Measurements from ENCODE around the gene IL18RAP. TPM values are rescaled to one million over a fixed set of nuclear protein-coding genes. Genes with fewer than 3 reads are reported as not detected.

IL18RAP gene
- total RNA-seq, 1 experiment from 2014 or later = not detected

GRCh38 chr2:102484310-102485061 is 61.5 kb downstream of the IL18RAP start:
- Histone ChIP-seq H3K27me3 (replicated peaks; ENCODE audit: insufficient read depth, low read depth, low read length, poor library complexity) (no peaks in the 10 kb centered on the region), H3K27ac (ENCODE audit: low read depth, low read length, poor library complexity, severe bottlenecking) (no peak overlapping the region), H3K4me1 (ENCODE audit: insufficient read depth, low read length, poor library complexity, severe bottlenecking) (no peaks in the 10 kb centered on the region), H3K4me3 (ENCODE audit: low read depth, low read length, poor library complexity, severe bottlenecking) (no peak overlapping the region), H3K9me3 (ENCODE audit: low read depth, low read length, poor library complexity, severe bottlenecking) (no peaks in the 10 kb centered on the region), H3K36me3 (ENCODE audit: insufficient read depth, low read length, poor library complexity, severe bottlenecking) (no peaks in the 10 kb centered on the region)
- POLR2A ChIA-PET (ENCODE audit: low non-redundant PET) = no interaction called here
- no TSS peak for BruUV-seq (replicated peaks)
- CTCF ChIA-PET = no interaction called here
- TF ChIP-seq, protein P1, sequence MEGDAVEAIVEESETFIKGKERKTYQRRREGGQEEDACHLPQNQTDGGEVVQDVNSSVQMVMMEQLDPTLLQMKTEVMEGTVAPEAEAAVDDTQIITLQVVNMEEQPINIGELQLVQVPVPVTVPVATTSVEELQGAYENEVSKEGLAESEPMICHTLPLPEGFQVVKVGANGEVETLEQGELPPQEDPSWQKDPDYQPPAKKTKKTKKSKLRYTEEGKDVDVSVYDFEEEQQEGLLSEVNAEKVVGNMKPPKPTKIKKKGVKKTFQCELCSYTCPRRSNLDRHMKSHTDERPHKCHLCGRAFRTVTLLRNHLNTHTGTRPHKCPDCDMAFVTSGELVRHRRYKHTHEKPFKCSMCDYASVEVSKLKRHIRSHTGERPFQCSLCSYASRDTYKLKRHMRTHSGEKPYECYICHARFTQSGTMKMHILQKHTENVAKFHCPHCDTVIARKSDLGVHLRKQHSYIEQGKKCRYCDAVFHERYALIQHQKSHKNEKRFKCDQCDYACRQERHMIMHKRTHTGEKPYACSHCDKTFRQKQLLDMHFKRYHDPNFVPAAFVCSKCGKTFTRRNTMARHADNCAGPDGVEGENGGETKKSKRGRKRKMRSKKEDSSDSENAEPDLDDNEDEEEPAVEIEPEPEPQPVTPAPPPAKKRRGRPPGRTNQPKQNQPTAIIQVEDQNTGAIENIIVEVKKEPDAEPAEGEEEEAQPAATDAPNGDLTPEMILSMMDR (conservative IDR thresholded peaks at IDR 0.05; ENCODE audit: low read depth, low read length) = no peak
- no peak for TF ChIP-seq EZH2 (IDR thresholded peaks at IDR 0.05; ENCODE audit: borderline replicate concordance, low read depth, low read length, poor library complexity, severe bottlenecking)
- no peak for DNase-seq (ENCODE audit: low spot score)
- intact Hi-C loops (cut with micrococcal nuclease; ENCODE audit: unreplicated experiment) = no loop called here

GRCh38 chr2:102485147-102485785 is 62.3 kb downstream of the IL18RAP start:
- Histone ChIP-seq H3K4me1 (ENCODE audit: insufficient read depth, low read length, poor library complexity, severe bottlenecking) (no peaks in the 10 kb centered on the region), H3K36me3 (ENCODE audit: insufficient read depth, low read length, poor library complexity, severe bottlenecking) (no peaks in the 10 kb centered on the region), H3K9me3 (ENCODE audit: low read depth, low read length, poor library complexity, severe bottlenecking) (no peaks in the 10 kb centered on the region), H3K4me3 (ENCODE audit: low read depth, low read length, poor library complexity, severe bottlenecking) (no peak overlapping the region), H3K27me3 (replicated peaks; ENCODE audit: insufficient read depth, low read depth, low read length, poor library complexity) (no peaks in the 10 kb centered on the region), H3K27ac (ENCODE audit: low read depth, low read length, poor library complexity, severe bottlenecking) (no peak overlapping the region)
- no TSS peak for BruUV-seq (replicated peaks)
- POLR2A ChIA-PET (ENCODE audit: low non-redundant PET) = no interaction called here
- intact Hi-C loops (cut with micrococcal nuclease; ENCODE audit: unreplicated experiment) = no loop called here
- no peak for TF ChIP-seq EZH2 (IDR thresholded peaks at IDR 0.05; ENCODE audit: borderline replicate concordance, low read depth, low read length, poor library complexity, severe bottlenecking)
- TF ChIP-seq, protein P1 (conservative IDR thresholded peaks at IDR 0.05; ENCODE audit: low read depth, low read length) = no peak
- no peak for DNase-seq (ENCODE audit: low spot score)
- CTCF ChIA-PET = no interaction called here

GRCh38 chr2:102486941-102487702 is 64.2 kb downstream of the IL18RAP start:
- Histone ChIP-seq H3K4me1 (ENCODE audit: insufficient read depth, low read length, poor library complexity, severe bottlenecking) (no peaks in the 10 kb centered on the region), H3K27me3 (replicated peaks; ENCODE audit: insufficient read depth, low read depth, low read length, poor library complexity) (no peaks in the 10 kb centered on the region), H3K36me3 (ENCODE audit: insufficient read depth, low read length, poor library complexity, severe bottlenecking) (no peaks in the 10 kb centered on the region), H3K27ac (ENCODE audit: low read depth, low read length, poor library complexity, severe bottlenecking) (no peak overlapping the region), H3K9me3 (ENCODE audit: low read depth, low read length, poor library complexity, severe bottlenecking) (no peaks in the 10 kb centered on the region), H3K4me3 (ENCODE audit: low read depth, low read length, poor library complexity, severe bottlenecking) (no peak overlapping the region)
- ChIA-PET CTCF (no interaction called here), POLR2A (ENCODE audit: low non-redundant PET) (no interaction called here)
- no peak for DNase-seq (ENCODE audit: low spot score)
- TF ChIP-seq EZH2 (IDR thresholded peaks at IDR 0.05; ENCODE audit: borderline replicate concordance, low read depth, low read length, poor library complexity, severe bottlenecking) = no peak
- TF ChIP-seq, protein P1 (conservative IDR thresholded peaks at IDR 0.05; ENCODE audit: low read depth, low read length) = no peak
- intact Hi-C loops (cut with micrococcal nuclease; ENCODE audit: unreplicated experiment) = no loop called here
- no TSS peak for BruUV-seq (replicated peaks)
